ENCODE data around the gene ADAMTS12. TPM values are rescaled to one million over a fixed set of nuclear protein-coding genes. Genes with fewer than 3 reads are reported as not detected.

ADAMTS12 gene
- polyA plus RNA-seq, 3 donors = not detected

GRCh38 chr5:33857037-33857436 is 34.8 kb downstream of the ADAMTS12 start:
- no peak overlapping the region for H3K4me3 ChIP-seq (replicated peaks in 1 of 3; ENCODE audit: low read depth in 2 of 3, low read length in 3 of 3)
- H3K27ac ChIP-seq (ENCODE audit: low read depth in 1 of 2, low read length in 2 of 2) = no peak overlapping the region
- H3K27me3 Mint-ChIP-seq (ENCODE audit: low read depth in 3 of 3) = peaks cover 0 to 2% (median 0%) of the 10 kb centered on the region in 3 donors
- H3K4me1 ChIP-seq (ENCODE audit: control insufficient read depth in 1 of 2, insufficient read depth in 2 of 2, low read length in 2 of 2) = no peaks in the 10 kb centered on the region
- peaks cover 0 to 3% of the 10 kb centered on the region in 2 donors for H3K9me3 ChIP-seq (replicated peaks in 1 of 2; ENCODE audit: control insufficient read depth in 1 of 2, insufficient read depth in 1 of 2, low read length in 2 of 2)
- TF ChIP-seq, protein P1, sequence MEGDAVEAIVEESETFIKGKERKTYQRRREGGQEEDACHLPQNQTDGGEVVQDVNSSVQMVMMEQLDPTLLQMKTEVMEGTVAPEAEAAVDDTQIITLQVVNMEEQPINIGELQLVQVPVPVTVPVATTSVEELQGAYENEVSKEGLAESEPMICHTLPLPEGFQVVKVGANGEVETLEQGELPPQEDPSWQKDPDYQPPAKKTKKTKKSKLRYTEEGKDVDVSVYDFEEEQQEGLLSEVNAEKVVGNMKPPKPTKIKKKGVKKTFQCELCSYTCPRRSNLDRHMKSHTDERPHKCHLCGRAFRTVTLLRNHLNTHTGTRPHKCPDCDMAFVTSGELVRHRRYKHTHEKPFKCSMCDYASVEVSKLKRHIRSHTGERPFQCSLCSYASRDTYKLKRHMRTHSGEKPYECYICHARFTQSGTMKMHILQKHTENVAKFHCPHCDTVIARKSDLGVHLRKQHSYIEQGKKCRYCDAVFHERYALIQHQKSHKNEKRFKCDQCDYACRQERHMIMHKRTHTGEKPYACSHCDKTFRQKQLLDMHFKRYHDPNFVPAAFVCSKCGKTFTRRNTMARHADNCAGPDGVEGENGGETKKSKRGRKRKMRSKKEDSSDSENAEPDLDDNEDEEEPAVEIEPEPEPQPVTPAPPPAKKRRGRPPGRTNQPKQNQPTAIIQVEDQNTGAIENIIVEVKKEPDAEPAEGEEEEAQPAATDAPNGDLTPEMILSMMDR (IDR thresholded peaks at IDR 0.05) = no peak
- no peak overlapping the region for H3K27ac Mint-ChIP-seq
- H3K36me3 Mint-ChIP-seq = no peaks in the 10 kb centered on the region
- H3K4me2 ChIP-seq (replicated peaks; ENCODE audit: extremely low read depth, low read length, poor library complexity, severe bottlenecking) = no peak overlapping the region
- no peak for DNase-seq
- no peaks in the 10 kb centered on the region for H3K4me1 Mint-ChIP-seq
- H3K4me3 Mint-ChIP-seq = no peak overlapping the region
- no peaks in the 10 kb centered on the region for H4K20me1 ChIP-seq (ENCODE audit: insufficient read depth, low read length)
- intact Hi-C loops (cut with micrococcal nuclease) = no loop called here
- H3K9me3 Mint-ChIP-seq = peaks cover 0 to 8% (median 3%) of the 10 kb centered on the region in 7 donors
- H3K27me3 ChIP-seq (ENCODE audit: control insufficient read depth in 2 of 2, insufficient read depth in 2 of 2, low read length in 2 of 2) = no peaks in the 10 kb centered on the region
- H2AFZ ChIP-seq (ENCODE audit: insufficient read depth, low read depth, low read length, poor library complexity, severe bottlenecking) = no peak overlapping the region
- no peaks in the 10 kb centered on the region for H3K36me3 ChIP-seq (replicated peaks in 1 of 2; ENCODE audit: control insufficient read depth in 1 of 2, insufficient read depth in 2 of 2, low read length in 2 of 2)
- no peaks in the 10 kb centered on the region for H3K79me2 ChIP-seq (ENCODE audit: insufficient read depth, low read length)
- H3K9ac ChIP-seq (ENCODE audit: insufficient read depth, low read length, poor library complexity, severe bottlenecking) = no peak overlapping the region
- 91% methylated on average over 4 of the region's 5 CpGs for WGBS (ENCODE audit: insufficient coverage)

DNA sequence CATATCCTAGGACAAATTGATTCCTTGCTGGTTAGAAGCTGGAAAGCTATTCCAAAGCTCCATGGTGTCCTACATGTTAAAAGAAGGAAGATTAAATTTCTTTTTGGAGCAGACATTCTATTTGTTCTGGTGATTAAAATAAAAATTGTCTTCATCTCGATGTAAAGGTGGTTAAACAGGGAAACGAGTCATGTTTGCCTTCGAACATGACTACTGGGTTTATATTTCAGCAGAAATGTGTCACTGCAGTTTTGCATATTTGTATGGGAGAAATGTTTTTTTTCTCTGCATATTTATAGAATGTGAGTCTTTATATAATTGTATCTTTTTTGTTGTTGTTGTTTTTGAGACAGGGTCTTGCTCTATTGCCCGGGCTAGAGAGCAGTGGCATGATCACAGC is 36.4 kb downstream of the ADAMTS12 start:
- no peak overlapping the region for H3K27ac ChIP-seq (ENCODE audit: low read depth in 1 of 2, low read length in 2 of 2)
- H3K9me3 ChIP-seq (replicated peaks in 1 of 2; ENCODE audit: control insufficient read depth in 1 of 2, insufficient read depth in 1 of 2, low read length in 2 of 2) = peaks cover 0 to 3% of the 10 kb centered on the region in 2 donors
- TF ChIP-seq, protein P1 (IDR thresholded peaks at IDR 0.05) = no peak
- no peaks in the 10 kb centered on the region for H3K79me2 ChIP-seq (ENCODE audit: insufficient read depth, low read length)
- H3K9ac ChIP-seq (ENCODE audit: insufficient read depth, low read length, poor library complexity, severe bottlenecking) = no peak overlapping the region
- no peaks in the 10 kb centered on the region for H3K4me1 ChIP-seq (ENCODE audit: control insufficient read depth in 1 of 2, insufficient read depth in 2 of 2, low read length in 2 of 2)
- Mint-ChIP-seq H3K4me1 (no peaks in the 10 kb centered on the region), H3K27me3 (ENCODE audit: low read depth in 3 of 3) (peaks cover 0 to 2% (median 0%) of the 10 kb centered on the region in 3 donors), H3K36me3 (no peaks in the 10 kb centered on the region), H3K9me3 (peaks cover 0 to 3% (median 0%) of the 10 kb centered on the region in 7 donors), H3K4me3 (no peak overlapping the region), H3K27ac (no peak overlapping the region)
- intact Hi-C loops (cut with micrococcal nuclease) = no loop called here
- no peak overlapping the region for H3K4me3 ChIP-seq (replicated peaks in 1 of 3; ENCODE audit: low read depth in 2 of 3, low read length in 3 of 3)
- WGBS (ENCODE audit: insufficient coverage) = 100% methylated on average over 3 of the region's 4 CpGs
- no peak overlapping the region for H2AFZ ChIP-seq (ENCODE audit: insufficient read depth, low read depth, low read length, poor library complexity, severe bottlenecking)
- no peak for DNase-seq
- H3K36me3 ChIP-seq (replicated peaks in 1 of 2; ENCODE audit: control insufficient read depth in 1 of 2, insufficient read depth in 2 of 2, low read length in 2 of 2) = no peaks in the 10 kb centered on the region
- H3K4me2 ChIP-seq (replicated peaks; ENCODE audit: extremely low read depth, low read length, poor library complexity, severe bottlenecking) = no peak overlapping the region
- no peaks in the 10 kb centered on the region for H4K20me1 ChIP-seq (ENCODE audit: insufficient read depth, low read length)
- H3K27me3 ChIP-seq (ENCODE audit: control insufficient read depth in 2 of 2, insufficient read depth in 2 of 2, low read length in 2 of 2) = no peaks in the 10 kb centered on the region

Data from CD14-positive monocyte (primary cell).